Skeletal muscle satellite cell (primary cell): Measurements from ENCODE around the gene CTSA. TPM values are rescaled to one million over a fixed set of nuclear protein-coding genes. Genes with fewer than 3 reads are reported as not detected.
A peak's percentile ranks its signal among the peaks of the same experiment; 100 is the strongest.

Experiments used
- H3K27me3 ChIP-seq: 2 replicates; pipeline ENCODE4 v1.7.0; 2013; ENCODE audit warnings: low read length; ENCODE audit not compliant: control insufficient read depth, insufficient read depth
- H3K36me3 ChIP-seq: 2 replicates; pipeline ENCODE4 v1.7.0; 2013; ENCODE audit warnings: mild to moderate bottlenecking, control low read depth, low read length; ENCODE audit not compliant: insufficient read depth
- H3K4me1 ChIP-seq: 2 replicates; pipeline ENCODE4 v1.7.0; 2013; ENCODE audit warnings: low read length; ENCODE audit not compliant: control insufficient read depth, insufficient read depth
- H3K4me2 ChIP-seq: 2 replicates; pipeline ENCODE4 v1.7.0; 2013; ENCODE audit warnings: mild to moderate bottlenecking, low read length
- H3K4me3 ChIP-seq: 2 replicates; pipeline ENCODE4 v1.7.0; 2013; ENCODE audit warnings: low read length
- H3K9ac ChIP-seq: 2 replicates; pipeline ENCODE4 v1.7.0; 2013; ENCODE audit warnings: mild to moderate bottlenecking, low read depth, low read length, moderate library complexity
- H3K9me3 ChIP-seq: replicated peaks from 2 replicates; pipeline ENCODE4 v1.7.0; 2013; ENCODE audit warnings: mild to moderate bottlenecking, control low read depth, low read length
- total RNA-seq: library from RNA; depleted of rRNA; stranded (reverse); fragments of >200 nt; gene quantifications from 2 replicates; pipeline ENCODE4 v1.2.3, GENCODE V29; 2012; rRNA removed

The CTSA gene
- total RNA-seq: 55.3 and 62.3 TPM in 2 replicates

DNA sequence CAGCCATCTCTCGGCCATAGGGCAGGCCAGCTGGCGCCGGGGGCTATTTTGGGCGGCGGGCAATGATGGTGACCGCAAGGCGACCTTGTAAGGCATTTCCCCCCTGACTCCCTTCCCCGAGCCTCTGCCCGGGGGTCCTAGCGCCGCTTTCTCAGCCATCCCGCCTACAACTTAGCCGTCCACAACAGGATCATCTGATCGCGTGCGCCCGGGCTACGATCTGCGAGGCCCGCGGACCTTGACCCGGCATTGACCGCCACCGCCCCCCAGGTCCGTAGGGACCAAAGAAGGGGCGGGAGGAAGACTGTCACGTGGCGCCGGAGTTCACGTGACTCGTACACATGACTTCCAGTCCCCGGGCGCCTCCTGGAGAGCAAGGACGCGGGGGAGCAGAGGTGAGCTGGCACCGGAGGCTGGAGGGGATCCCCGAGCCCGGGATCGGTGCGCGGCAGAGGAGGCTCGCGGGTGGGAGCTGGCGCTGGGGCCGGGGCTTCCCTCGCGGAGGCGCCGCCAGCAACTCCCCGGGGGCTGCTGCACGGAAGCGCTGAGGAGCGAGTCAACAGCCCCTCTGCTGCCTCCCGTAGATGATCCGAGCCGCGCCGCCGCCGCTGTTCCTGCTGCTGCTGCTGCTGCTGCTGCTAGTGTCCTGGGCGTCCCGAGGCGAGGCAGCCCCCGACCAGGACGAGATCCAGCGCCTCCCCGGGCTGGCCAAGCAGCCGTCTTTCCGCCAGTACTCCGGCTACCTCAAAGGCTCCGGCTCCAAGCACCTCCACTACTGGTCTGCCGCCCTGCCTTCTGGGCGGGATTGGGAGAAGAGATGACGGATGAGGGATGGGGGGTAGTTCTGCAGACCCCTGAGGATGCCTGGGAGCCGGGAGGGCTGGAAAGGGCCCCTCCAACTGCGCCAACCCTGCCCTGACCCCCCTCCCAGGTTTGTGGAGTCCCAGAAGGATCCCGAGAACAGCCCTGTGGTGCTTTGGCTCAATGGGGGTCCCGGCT, at the start of gene CTSA, which contains the start of gene NEURL2:
Gene CTSA (plus strand): TSS at position 351 of the 999 bp plus-strand sequence. CDS start 234 bp downstream, at position 585.
Gene NEURL2 (minus strand): TSS at position 224 of the 999 bp plus-strand sequence. CDS start 217 bp downstream, at position 7.
- peak within 1 kb of the TSS; percentile 83 for H3K9ac ChIP-seq
- peak within 1 kb of the TSS; percentile 99 for H3K4me2 ChIP-seq
- no peaks in the 10 kb centered on the region for H3K27me3 ChIP-seq
- H3K9me3 ChIP-seq: no peaks in the 10 kb centered on the region
- H3K4me3 ChIP-seq: peak within 1 kb of the TSS; percentile 95
- H3K4me1 ChIP-seq: peaks cover 27% of the 10 kb centered on the region
- peaks cover 29% of the 10 kb centered on the region for H3K36me3 ChIP-seq

DNA sequence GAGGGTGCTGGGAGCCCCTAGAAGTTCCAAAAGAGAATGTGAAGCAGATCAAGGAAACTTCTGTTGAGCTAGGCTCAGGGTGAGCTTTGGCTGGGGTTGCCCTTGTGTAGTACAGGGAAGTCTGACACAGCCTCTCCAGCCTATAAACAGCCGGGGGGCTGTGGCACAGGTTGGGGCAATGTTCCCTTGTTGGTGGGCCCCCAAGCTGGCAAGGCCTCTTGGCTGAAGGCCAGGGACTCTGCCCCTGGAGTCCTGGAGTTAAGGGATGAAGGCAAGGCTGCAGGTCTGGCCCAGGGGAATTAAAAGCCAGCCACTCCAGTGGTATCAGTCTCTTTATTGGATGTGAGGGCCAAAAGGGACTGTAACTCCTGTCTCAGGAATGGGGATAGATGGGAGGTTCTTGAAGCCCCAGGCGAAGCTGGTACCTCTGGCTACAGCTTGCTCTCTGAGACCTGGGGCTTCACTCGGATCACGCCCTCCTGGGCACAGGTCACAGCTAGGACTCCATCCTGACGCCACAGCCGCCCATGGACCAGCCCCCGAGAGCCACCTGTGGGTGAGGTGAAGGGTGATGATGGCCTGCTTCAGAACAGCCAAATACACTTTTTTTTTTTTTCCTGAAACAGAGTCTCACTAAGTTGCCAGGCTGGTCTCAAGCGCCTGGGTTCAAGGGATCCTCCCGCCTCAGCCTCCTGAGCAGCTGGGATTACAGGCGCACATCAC, 49.6 kb upstream of the CTSA start:
- Histone ChIP-seq H3K36me3 (peaks cover 60% of the 10 kb centered on the region), H3K4me1 (peaks cover 4% of the 10 kb centered on the region), H3K4me3 (no peak overlapping the region), H3K9ac (no peak overlapping the region), H3K9me3 (no peaks in the 10 kb centered on the region), H3K4me2 (no peak overlapping the region), H3K27me3 (no peaks in the 10 kb centered on the region)

DNA sequence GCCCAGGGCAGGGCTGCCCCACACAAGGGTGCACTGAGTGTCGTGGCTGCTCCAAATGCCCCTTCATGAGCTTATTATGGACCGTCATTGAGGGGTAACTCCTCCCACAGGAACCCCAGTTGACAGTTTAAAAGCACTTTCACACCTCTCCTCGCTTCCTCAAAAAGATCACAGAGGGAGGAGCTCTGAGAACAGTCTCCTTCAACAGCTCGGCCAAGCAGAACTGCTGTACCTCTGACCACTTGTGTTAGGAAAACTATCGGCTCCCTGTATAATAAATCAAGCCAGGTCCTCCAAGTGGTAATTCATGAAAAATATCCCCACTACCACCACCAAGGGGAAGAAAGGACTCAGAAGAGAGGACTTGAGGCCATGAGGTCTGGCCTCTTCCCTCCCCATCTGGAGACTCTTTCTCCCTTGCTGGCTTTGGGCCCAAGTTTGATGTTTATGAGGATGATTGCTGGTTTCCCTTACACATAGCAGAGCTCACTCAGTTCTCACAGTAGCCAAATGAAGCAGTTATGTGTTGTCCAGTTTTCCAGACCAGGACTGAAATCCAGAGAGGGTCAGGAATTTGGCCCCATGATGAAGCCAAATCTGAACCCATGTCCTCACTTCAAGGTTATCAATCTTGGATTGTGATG, 48.8 kb upstream of the CTSA start:
- H3K4me2 ChIP-seq: no peak overlapping the region
- H3K9me3 ChIP-seq: no peaks in the 10 kb centered on the region
- H3K9ac ChIP-seq: no peak overlapping the region
- H3K36me3 ChIP-seq: peaks cover 59% of the 10 kb centered on the region
- no peaks in the 10 kb centered on the region for H3K27me3 ChIP-seq
- H3K4me1 ChIP-seq: no peaks in the 10 kb centered on the region
- H3K4me3 ChIP-seq: no peak overlapping the region

DNA sequence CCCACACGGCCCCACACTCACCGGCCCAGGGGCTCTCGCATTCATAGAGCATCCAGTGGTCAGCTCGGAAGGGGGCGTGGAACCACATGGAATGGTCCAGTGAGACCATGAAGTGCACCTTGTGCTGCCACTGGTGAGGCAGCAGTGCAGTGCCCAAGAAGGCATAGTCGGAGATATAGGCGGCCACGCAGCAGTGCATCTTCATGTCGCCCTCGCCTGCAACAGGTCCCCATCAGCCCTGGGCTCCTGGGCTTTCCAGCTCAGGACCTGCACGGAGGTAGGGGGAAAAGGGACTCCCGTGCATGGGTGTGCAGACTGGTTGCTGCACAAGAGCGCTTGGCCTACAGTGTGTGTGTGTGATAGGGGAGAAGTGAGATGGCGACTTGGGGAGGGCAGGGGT, 47.6 kb upstream of the CTSA start:
- Histone ChIP-seq H3K36me3 (peaks cover 64% of the 10 kb centered on the region), H3K4me3 (no peak overlapping the region), H3K9me3 (no peaks in the 10 kb centered on the region), H3K27me3 (no peaks in the 10 kb centered on the region), H3K9ac (no peak overlapping the region), H3K4me1 (no peaks in the 10 kb centered on the region), H3K4me2 (no peak overlapping the region)

DNA sequence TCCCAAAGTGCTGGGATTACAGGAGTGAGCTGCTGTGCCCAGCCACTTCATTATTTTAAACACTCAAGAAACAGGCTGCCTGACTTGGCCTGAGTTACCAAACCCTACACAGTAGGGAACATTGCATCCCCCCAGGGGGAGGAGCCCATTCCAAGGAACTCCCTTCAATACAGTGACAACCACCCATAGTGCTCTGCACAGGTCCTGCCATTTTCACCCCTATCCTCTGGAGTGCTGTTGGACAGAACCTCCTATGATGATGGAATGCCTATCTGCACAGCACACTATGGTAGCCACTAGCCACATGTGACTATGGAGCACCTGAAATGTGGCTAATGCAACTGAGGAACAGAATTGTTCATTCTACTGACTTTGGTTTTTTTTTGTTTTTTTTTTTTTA, 45.7 kb upstream of the CTSA start:
- no peak overlapping the region for H3K9ac ChIP-seq
- H3K4me1 ChIP-seq: no peaks in the 10 kb centered on the region
- no peaks in the 10 kb centered on the region for H3K27me3 ChIP-seq
- no peak overlapping the region for H3K4me3 ChIP-seq
- peaks cover 64% of the 10 kb centered on the region for H3K36me3 ChIP-seq
- no peaks in the 10 kb centered on the region for H3K9me3 ChIP-seq
- H3K4me2 ChIP-seq: no peak overlapping the region

DNA sequence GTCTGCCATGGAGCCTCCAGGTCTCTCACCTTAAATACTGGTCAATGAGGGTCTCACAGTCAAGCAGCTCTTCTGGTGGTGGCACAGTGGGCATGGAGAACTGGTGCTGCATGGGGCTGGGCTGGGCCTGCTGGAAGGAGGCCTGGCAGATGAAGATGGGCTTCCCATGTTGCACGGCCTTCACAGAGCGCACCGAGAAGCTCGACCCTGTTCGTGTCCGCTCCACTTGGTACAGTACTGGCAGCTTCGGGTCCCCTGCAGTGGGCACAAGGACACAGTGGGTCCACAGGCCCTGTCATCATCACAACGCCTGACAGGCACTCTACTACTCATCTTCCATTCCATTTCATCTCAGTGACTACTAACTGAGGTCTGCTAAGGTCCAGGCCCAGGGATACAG, 42.7 kb upstream of the CTSA start:
- Histone ChIP-seq H3K4me1 (no peaks in the 10 kb centered on the region), H3K9ac (no peak overlapping the region), H3K27me3 (no peaks in the 10 kb centered on the region), H3K36me3 (peaks cover 41% of the 10 kb centered on the region), H3K4me2 (no peak overlapping the region), H3K4me3 (no peak overlapping the region), H3K9me3 (no peaks in the 10 kb centered on the region)

DNA sequence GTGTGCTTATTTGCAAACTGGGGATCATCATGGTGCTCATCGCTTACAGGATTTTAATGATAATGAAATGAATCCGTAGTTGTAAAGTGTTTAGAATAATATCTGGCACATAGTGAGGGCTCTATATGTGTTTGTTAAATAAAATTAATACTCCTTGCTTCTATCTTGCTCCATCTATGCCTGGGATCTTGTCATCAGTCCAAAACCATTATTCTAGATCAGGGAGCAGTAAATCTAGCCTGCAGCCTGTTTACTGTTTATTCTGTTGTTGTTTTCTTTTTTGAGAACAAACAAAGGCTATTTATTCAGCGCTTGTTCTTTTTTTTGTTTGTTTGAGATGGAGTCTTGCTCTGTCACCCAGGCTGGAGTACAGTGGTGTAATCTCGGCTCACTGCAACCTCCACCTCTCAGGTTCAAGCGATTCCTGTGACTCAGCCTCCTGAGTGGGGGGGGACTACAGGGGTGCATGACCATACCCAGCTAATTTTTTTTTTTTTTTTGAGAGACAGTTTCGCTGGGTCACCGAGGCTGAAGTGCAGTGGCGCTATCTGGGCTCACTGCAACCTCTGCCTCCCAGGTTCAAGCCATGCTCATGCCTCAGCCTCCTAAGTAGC, 42.1 kb upstream of the CTSA start:
- Histone ChIP-seq H3K4me3 (no peak overlapping the region), H3K4me1 (no peaks in the 10 kb centered on the region), H3K9me3 (no peaks in the 10 kb centered on the region), H3K36me3 (peaks cover 38% of the 10 kb centered on the region), H3K27me3 (no peaks in the 10 kb centered on the region), H3K4me2 (no peak overlapping the region), H3K9ac (no peak overlapping the region)

DNA sequence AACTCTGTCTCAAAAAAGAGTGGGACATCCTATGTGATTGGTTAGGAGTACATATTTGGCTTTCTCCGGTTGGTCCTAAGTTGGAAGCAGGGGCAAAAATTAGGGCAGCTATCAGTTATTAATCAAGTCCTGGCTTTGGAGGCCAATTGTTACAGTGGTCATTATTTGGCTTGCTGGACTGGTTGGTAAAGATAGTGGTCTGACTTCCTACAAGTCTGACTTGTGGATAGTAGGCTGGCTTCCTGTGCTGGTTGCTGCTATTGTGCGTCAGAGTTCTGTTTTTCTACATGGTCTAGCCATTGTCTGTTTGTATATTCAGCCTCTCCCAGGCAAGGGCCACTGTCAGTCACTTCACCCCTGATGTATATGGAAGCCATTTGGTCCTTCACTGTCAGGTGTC, 40.9 kb upstream of the CTSA start:
- peaks cover 36% of the 10 kb centered on the region for H3K36me3 ChIP-seq
- H3K4me1 ChIP-seq: no peaks in the 10 kb centered on the region
- no peak overlapping the region for H3K4me2 ChIP-seq
- no peaks in the 10 kb centered on the region for H3K9me3 ChIP-seq
- no peak overlapping the region for H3K4me3 ChIP-seq
- H3K9ac ChIP-seq: no peak overlapping the region
- H3K27me3 ChIP-seq: no peaks in the 10 kb centered on the region

DNA sequence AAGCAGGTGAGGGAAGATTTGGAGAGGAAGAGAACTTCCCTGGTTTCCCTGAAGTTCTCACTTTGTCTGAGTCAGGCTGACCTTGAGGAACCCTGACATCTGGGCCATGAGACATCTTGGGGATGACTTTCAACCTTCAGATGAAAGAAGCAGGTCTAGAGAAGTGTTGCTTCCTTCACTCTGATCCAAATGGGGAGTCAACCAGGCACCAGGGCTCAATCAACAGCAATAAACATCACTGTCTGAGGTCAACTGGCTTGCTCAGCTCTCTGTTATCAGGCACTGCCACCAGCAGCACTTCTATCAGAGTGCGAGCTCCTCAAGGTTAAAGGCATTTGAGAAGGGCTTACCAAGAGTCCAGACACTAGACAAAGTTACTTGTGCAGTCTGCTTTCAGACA, 40.2 kb upstream of the CTSA start:
- H3K36me3 ChIP-seq: peaks cover 29% of the 10 kb centered on the region
- no peak overlapping the region for H3K4me2 ChIP-seq
- H3K9ac ChIP-seq: no peak overlapping the region

DNA sequence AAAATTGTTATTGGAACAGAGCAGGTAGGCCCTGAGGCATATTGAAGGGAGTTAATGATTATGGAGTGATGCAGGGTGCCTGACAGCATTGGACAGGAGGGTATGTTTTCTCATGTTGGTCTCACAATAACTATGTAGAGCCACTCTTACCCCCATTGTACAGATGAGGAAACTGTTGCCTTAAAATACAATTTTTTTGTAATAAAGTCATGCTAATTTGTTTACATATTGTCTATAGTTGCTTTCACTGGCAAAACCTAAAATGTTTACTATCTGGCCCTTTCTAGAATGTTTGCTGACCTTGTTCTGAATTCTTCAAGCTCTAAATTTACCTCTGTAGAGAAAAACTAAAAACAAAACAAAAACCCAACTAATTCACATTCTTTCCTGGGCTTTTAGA, 39.6 kb upstream of the CTSA start:
- H3K4me3 ChIP-seq: no peak overlapping the region
- no peaks in the 10 kb centered on the region for H3K27me3 ChIP-seq
- no peaks in the 10 kb centered on the region for H3K9me3 ChIP-seq
- no peak overlapping the region for H3K9ac ChIP-seq
- H3K4me2 ChIP-seq: no peak overlapping the region
- peaks cover 9% of the 10 kb centered on the region for H3K4me1 ChIP-seq
- peaks cover 24% of the 10 kb centered on the region for H3K36me3 ChIP-seq

More for the DNA sequence above, 40.2 kb upstream of the CTSA start:
- no peaks in the 10 kb centered on the region for H3K9me3 ChIP-seq
- peaks cover 3% of the 10 kb centered on the region for H3K4me1 ChIP-seq
- no peak overlapping the region for H3K4me3 ChIP-seq
- H3K27me3 ChIP-seq: no peaks in the 10 kb centered on the region

DNA sequence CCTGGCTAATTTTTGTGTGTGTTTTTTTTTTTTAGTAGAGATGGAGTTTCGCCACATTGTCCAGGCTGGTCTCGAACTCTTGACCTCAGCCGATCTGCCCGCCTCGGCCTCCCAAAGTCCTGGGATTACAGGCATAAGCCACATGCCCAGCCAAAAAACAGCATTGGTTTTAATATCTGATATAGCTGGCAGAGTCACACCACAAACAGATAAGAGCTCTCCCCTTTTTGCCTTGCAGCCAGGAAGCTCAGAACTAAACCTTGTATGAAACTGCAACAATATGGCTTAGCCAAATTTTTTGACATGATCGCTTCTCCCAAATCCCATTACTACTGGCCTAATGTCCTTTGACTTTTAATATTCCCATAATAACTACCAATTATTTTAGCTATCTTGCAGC, 38.8 kb upstream of the CTSA start:
- no peaks in the 10 kb centered on the region for H3K9me3 ChIP-seq
- H3K27me3 ChIP-seq: no peaks in the 10 kb centered on the region
- no peak overlapping the region for H3K4me2 ChIP-seq
- no peak overlapping the region for H3K4me3 ChIP-seq
- H3K9ac ChIP-seq: no peak overlapping the region
- H3K36me3 ChIP-seq: peaks cover 23% of the 10 kb centered on the region
- peaks cover 12% of the 10 kb centered on the region for H3K4me1 ChIP-seq
